SK-N-MC (cell line): ENCODE measurements around the gene ANKRD2.

ENCODE experiments used
- EZH2 ChIP-seq: fragments of 200-600 bp; sonication (generic); IDR thresholded peaks from one replicate; pipeline ENCODE4 v1.6.1; 2017; ENCODE audit warnings: antibody characterized with exemption
- FOXP2 ChIP-seq: optimal IDR thresholded peaks from 2 replicates; pipeline ENCODE3; 2011; ENCODE audit warnings: mild to moderate bottlenecking, moderate library complexity; ENCODE audit not compliant: insufficient read depth; ENCODE audit errors: extremely low read length, control extremely low read depth
- POLR2AphosphoS5 ChIP-seq: IDR thresholded peaks from 2 replicates; pipeline ENCODE4 v1.6.1; 2012; ENCODE audit warnings: mild to moderate bottlenecking, low read depth, low read length, borderline replicate concordance

DNA sequence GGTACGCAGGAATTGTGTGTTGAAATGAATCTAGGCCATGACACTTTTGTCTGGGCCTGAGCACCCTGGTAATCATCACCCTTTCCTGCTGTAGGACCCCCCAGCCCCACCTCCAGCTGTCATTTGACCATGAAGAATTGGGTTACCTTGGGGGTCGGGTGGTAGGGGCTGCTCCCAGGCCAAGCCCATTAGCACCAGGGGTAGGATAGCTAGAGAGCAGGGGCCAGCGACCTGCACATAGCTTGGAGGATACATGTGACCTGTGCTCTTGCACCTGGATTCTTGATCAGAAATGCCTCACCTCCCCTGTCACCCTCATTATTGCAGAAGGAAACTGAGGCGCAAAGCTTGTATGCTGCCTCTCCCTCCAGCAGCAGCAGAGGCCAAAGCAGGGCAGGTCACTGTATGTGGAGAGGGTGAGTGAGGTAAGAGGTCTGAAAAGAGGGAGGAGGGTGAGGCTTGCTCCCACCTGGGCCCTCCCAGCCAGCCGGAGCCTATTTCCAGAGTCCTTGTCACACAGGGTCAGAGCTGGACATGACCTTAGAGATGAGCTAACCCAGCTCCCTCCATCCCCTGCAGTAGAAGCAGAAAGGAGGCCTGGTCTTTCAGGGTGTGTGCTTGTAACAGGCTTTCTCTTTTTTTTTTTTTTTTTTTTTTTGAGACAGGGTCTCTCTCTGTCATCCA lies 35.3 kb upstream of the ANKRD2 start:
- TF ChIP-seq EZH2 (no peak), POLR2AphosphoS5 (no peak), FOXP2 (no peak)
